OCI-LY1 (cell line): Measurements from ENCODE around the gene TRDMT1.

Source experiments
- H2AFZ ChIP-seq: fragments of 200-600 bp; sonication (generic), shearing (Covaris generic); 2 replicates; pipeline ENCODE4 v1.6.0; 2014; ENCODE audit warnings: antibody characterized with exemption, mild to moderate bottlenecking, low read length
- H3F3A ChIP-seq: fragments of 200-600 bp; sonication (generic), shearing (Covaris generic); 2 replicates; pipeline ENCODE4 v1.6.0; 2014; ENCODE audit warnings: mild to moderate bottlenecking, antibody characterized with exemption, low read length, moderate library complexity; ENCODE audit not compliant: insufficient read depth
- H3K27ac ChIP-seq: fragments of 200-600 bp; sonication (generic); 2 replicates; pipeline ENCODE4 v1.5.1; 2014; ENCODE audit warnings: low read length, mixed run types, mild to moderate bottlenecking, low read depth; ENCODE audit not compliant: poor library complexity, severe bottlenecking
- H3K27me3 ChIP-seq: fragments of 200-600 bp; sonication (generic); 2 replicates; pipeline ENCODE4 v1.6.0; 2014; ENCODE audit warnings: antibody characterized with exemption, mild to moderate bottlenecking, low read length, moderate library complexity; ENCODE audit not compliant: insufficient read depth
- H3K36me3 ChIP-seq: fragments of 200-600 bp; sonication (generic); 2 replicates; pipeline ENCODE4 v1.6.1; 2014; ENCODE audit warnings: mild to moderate bottlenecking, antibody characterized with exemption, low read length, moderate library complexity, mixed read lengths; ENCODE audit not compliant: insufficient read depth
- H3K4me1 ChIP-seq: fragments of 200-600 bp; sonication (generic); 2 replicates; pipeline ENCODE4 v1.5.1; 2014; ENCODE audit warnings: mild to moderate bottlenecking, low read length, moderate library complexity; ENCODE audit not compliant: insufficient read depth, severe bottlenecking
- H3K4me2 ChIP-seq: fragments of 200-600 bp; sonication (generic), shearing (Covaris generic); 2 replicates; pipeline ENCODE4 v1.6.1; 2014; ENCODE audit warnings: low read length
- H3K4me3 ChIP-seq: fragments of 200-600 bp; sonication (generic); 2 replicates; pipeline ENCODE4 v1.5.1; 2014; ENCODE audit warnings: low read length, low read depth, mild to moderate bottlenecking, mixed read lengths; ENCODE audit not compliant: poor library complexity, severe bottlenecking
- H3K79me2 ChIP-seq: fragments of 200-600 bp; shearing (Covaris generic); 2 replicates; pipeline ENCODE4 v1.6.1; 2016; ENCODE audit warnings: mixed run types, low read length, mixed read lengths; ENCODE audit not compliant: insufficient read depth
- H3K9ac ChIP-seq: fragments of 200-600 bp; sonication (generic), shearing (Covaris generic); 2 replicates; pipeline ENCODE4 v1.6.1; 2014; ENCODE audit warnings: mild to moderate bottlenecking, low read length, mixed read lengths
- H3K9me2 ChIP-seq: fragments of 200-600 bp; sonication (generic), shearing (Covaris generic); 2 replicates; pipeline ENCODE4 v1.6.1; 2014; ENCODE audit warnings: low read depth, mild to moderate bottlenecking, low read length, mixed read lengths
- H3K9me3 ChIP-seq: fragments of 200-600 bp; shearing (Covaris generic); 2 replicates; pipeline ENCODE4 v1.6.1; 2014; ENCODE audit warnings: low read length, mixed read lengths
- H4K20me1 ChIP-seq: fragments of 200-600 bp; sonication (generic), shearing (Covaris generic); 2 replicates; pipeline ENCODE4 v1.6.0; 2016; ENCODE audit warnings: mild to moderate bottlenecking, low read length; ENCODE audit not compliant: insufficient read depth
- EZH2 ChIP-seq: fragments of 200-600 bp; sonication (generic), shearing (Covaris generic); IDR thresholded peaks from 2 replicates; pipeline ENCODE4 v1.8.0; 2017; ENCODE audit warnings: borderline replicate concordance, mixed run types, mild to moderate bottlenecking, antibody characterized with exemption, low read length, moderate library complexity, mixed read lengths
- TF ChIP-seq, protein P1 (sequence below): fragments of 200-600 bp; sonication (generic), shearing (Covaris generic); IDR thresholded peaks from 2 replicates; pipeline ENCODE4 v1.5.1; 2017; ENCODE audit warnings: mild to moderate bottlenecking, antibody characterized with exemption, low read length, moderate library complexity, mixed read lengths

TRDMT1 gene

DNA sequence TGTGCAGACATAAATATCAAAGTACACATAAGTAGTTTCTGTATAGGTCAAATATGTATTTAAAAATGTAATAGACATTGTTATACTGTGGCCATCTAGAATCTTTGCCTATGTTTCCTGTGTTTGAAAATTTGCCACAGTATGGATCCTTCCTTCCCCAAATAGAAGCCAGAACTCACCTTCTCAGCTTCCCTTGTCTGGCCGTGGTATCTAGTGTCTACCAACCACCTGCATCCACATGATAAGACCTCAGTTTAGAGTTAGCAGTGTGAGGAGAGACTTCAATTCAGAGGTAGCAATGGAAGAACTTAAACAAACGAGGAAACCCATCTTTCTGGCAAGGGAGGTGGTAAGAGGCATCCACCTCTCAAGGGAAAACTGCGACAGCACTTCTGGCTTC lies 4.9 kb downstream of the TRDMT1 start:
- no peak overlapping the region for H3K4me2 ChIP-seq
- no peaks in the 10 kb centered on the region for H3K9me3 ChIP-seq
- H3K4me3 ChIP-seq, result no peak overlapping the region
- peaks cover 10% of the 10 kb centered on the region for H3K4me1 ChIP-seq
- H3K79me2 ChIP-seq, result no peaks in the 10 kb centered on the region
- H3K27me3 ChIP-seq, result no peaks in the 10 kb centered on the region
- no peak overlapping the region for H3K27ac ChIP-seq
- TF ChIP-seq, protein P1, sequence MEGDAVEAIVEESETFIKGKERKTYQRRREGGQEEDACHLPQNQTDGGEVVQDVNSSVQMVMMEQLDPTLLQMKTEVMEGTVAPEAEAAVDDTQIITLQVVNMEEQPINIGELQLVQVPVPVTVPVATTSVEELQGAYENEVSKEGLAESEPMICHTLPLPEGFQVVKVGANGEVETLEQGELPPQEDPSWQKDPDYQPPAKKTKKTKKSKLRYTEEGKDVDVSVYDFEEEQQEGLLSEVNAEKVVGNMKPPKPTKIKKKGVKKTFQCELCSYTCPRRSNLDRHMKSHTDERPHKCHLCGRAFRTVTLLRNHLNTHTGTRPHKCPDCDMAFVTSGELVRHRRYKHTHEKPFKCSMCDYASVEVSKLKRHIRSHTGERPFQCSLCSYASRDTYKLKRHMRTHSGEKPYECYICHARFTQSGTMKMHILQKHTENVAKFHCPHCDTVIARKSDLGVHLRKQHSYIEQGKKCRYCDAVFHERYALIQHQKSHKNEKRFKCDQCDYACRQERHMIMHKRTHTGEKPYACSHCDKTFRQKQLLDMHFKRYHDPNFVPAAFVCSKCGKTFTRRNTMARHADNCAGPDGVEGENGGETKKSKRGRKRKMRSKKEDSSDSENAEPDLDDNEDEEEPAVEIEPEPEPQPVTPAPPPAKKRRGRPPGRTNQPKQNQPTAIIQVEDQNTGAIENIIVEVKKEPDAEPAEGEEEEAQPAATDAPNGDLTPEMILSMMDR, result no peak
- no peak for TF ChIP-seq EZH2
- H4K20me1 ChIP-seq, result no peaks in the 10 kb centered on the region
- no peak overlapping the region for H2AFZ ChIP-seq
- H3K9me2 ChIP-seq, result no peaks in the 10 kb centered on the region
- H3K9ac ChIP-seq, result no peak overlapping the region
- H3F3A ChIP-seq, result no peaks in the 10 kb centered on the region
- no peaks in the 10 kb centered on the region for H3K36me3 ChIP-seq

DNA sequence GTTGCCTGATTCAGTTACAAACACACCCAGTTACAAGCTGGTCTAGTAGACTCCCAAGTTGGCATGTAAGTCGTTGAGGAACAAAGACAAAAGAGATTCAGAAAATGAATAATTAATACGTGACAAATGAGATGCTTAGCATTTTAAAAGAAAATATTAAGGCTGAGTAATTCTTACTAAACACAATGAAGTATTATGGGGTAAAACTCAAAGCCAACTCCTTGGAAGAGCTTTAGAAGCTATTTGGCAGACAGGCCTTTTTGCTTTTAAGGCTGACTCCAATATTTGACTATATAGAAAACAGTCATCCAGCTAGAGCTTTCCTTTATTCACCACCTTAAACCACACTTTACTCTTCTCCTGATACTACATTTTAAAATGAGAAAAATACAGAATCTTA lies 5.4 kb downstream of the TRDMT1 start:
- no peaks in the 10 kb centered on the region for H4K20me1 ChIP-seq
- H3K4me2 ChIP-seq, result no peak overlapping the region
- no peaks in the 10 kb centered on the region for H3K79me2 ChIP-seq
- no peaks in the 10 kb centered on the region for H3F3A ChIP-seq
- no peak for TF ChIP-seq EZH2
- TF ChIP-seq, protein P1, result no peak
- no peaks in the 10 kb centered on the region for H3K9me2 ChIP-seq
- no peaks in the 10 kb centered on the region for H3K9me3 ChIP-seq
- H3K27me3 ChIP-seq, result no peaks in the 10 kb centered on the region
- H2AFZ ChIP-seq, result no peak overlapping the region
- H3K4me1 ChIP-seq, result peaks cover 9% of the 10 kb centered on the region
- no peak overlapping the region for H3K9ac ChIP-seq
- H3K27ac ChIP-seq, result no peak overlapping the region
- H3K4me3 ChIP-seq, result no peak overlapping the region
- H3K36me3 ChIP-seq, result no peaks in the 10 kb centered on the region

DNA sequence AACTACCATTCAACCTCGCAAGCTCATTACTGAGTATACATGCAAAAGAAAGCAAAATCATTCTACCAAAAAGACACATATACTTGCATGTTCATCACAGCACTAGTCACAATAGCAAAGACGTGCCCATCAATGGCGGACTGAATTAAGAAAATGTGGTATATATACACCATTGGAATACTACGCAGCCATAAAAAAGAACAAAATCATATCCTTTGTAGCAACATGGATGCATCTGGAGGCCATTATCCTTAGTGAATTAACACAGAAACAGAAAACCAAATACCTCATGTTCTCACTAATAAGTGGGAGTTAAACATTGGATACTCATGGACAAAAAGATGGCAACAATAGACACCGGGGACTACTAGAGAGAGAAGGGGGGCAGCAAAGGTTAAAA lies 6.4 kb downstream of the TRDMT1 start:
- no peaks in the 10 kb centered on the region for H3F3A ChIP-seq
- H3K9me3 ChIP-seq, result no peaks in the 10 kb centered on the region
- TF ChIP-seq, protein P1, result no peak
- no peak for TF ChIP-seq EZH2
- no peaks in the 10 kb centered on the region for H3K36me3 ChIP-seq
- no peaks in the 10 kb centered on the region for H4K20me1 ChIP-seq
- H3K4me3 ChIP-seq, result no peak overlapping the region
- H3K9ac ChIP-seq, result no peak overlapping the region
- no peaks in the 10 kb centered on the region for H3K4me1 ChIP-seq
- no peak overlapping the region for H3K27ac ChIP-seq
- no peaks in the 10 kb centered on the region for H3K9me2 ChIP-seq
- no peak overlapping the region for H2AFZ ChIP-seq
- no peaks in the 10 kb centered on the region for H3K79me2 ChIP-seq
- no peaks in the 10 kb centered on the region for H3K27me3 ChIP-seq
- no peak overlapping the region for H3K4me2 ChIP-seq
